ENCODE measurements around the gene IFI27.

DNA sequence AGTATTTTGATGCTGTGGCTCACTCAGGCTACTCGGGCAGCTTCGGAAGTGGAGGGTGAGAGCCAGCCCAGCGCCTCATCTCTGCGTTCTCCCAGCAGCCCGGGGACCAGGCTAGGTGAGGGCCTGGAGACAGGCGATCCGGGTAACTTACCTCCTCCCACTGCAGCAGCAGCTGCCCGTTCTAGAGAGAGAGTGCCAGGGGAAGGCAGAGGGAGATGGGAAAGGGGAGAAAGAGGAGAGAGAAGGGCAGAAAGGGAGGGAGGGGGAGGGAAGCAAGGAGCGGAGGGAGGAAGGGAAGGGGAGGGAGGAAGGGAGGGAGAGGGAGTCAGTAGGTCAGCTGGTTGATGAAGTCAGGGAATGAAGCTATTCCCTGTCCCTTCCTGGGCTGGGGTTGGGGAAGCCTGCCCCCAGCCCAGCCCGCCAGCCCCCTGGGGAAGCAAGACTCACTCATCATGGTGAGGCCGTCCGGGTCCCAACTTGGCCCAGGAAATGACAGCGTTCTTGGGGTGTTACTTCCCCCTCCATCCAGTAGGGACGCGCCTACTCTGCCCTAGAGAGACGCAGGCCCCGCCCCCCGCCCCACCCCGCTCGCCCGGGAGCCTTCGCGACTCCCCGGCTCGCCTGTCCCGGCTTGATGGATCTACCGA, 18.7 kb downstream of the IFI27 start, which contains the start of gene IFI27L2:
- TF ChIP-seq POLR2AphosphoS5 (IDR thresholded peaks at IDR 0.05; ENCODE audit: low read depth, low read length) (0 out of 2 replicates have a peak, but pooled peaks have one; percentile 34), POLR2A (IDR thresholded peaks at IDR 0.05; ENCODE audit: low read depth, low read length) (peak; percentile 61), TAF1 (IDR thresholded peaks at IDR 0.05; ENCODE audit: low read depth, low read length) (no peak), POU2F2 (IDR thresholded peaks at IDR 0.05; ENCODE audit: low read depth, low read length) (no peak), SPI1 (IDR thresholded peaks at IDR 0.05; ENCODE audit: low read depth, low read length) (no peak), PAX5 (IDR thresholded peaks at IDR 0.05; ENCODE audit: insufficient read depth, low read length, severe bottlenecking) (no peak)
